Stomach smooth muscle (tissue), 2 donors: Measurements from ENCODE around the gene PML.
"Not testable (repeated sequence)": the region's sequence is repeated elsewhere in the genome, so short reads cannot be mapped to it uniquely, and the experiment has no call there.

Source experiments
- H3K27ac ChIP-seq: one replicate; pipeline ENCODE4 v1.7.0; 2013; ENCODE audit warnings: mild to moderate bottlenecking, low read length, inconsistent platforms
- H3K27me3 ChIP-seq, 2 donors: one replicate each; pipeline ENCODE4 v1.7.0; 2013; ENCODE audit warnings: low read length in 2 of 2; ENCODE audit not compliant: insufficient read depth in 2 of 2, control insufficient read depth in 1 of 2
- H3K36me3 ChIP-seq, 2 donors: one replicate each; pipeline ENCODE4 v1.7.0; 2013; ENCODE audit warnings: low read length in 2 of 2; ENCODE audit not compliant: control insufficient read depth in 2 of 2, insufficient read depth in 2 of 2
- H3K4me1 ChIP-seq: one replicate; pipeline ENCODE4 v1.7.0; 2013; ENCODE audit warnings: low read length; ENCODE audit not compliant: control insufficient read depth, insufficient read depth
- H3K4me3 ChIP-seq, 2 donors: one replicate each; pipeline ENCODE4 v1.7.0; 2013; ENCODE audit warnings: low read length in 2 of 2
- H3K9ac ChIP-seq, 2 donors: one replicate each; pipeline ENCODE4 v1.7.0; 2013; ENCODE audit warnings: low read length in 2 of 2, mild to moderate bottlenecking in 1 of 2
- H3K9me3 ChIP-seq, 2 donors: one replicate each; pipeline ENCODE4 v1.7.0; 2013; ENCODE audit warnings: low read length in 2 of 2; ENCODE audit not compliant: control insufficient read depth in 2 of 2
- donor health status: healthy.
- donor health status: Pancreatic carcinoma.

PML gene

GRCh38 chr15:73972984-73973682 lies 21.4 kb upstream of the PML start:
- Histone ChIP-seq H3K4me1 (peaks cover 8% of the 10 kb centered on the region), H3K4me3 (peak overlapping the region; percentile 56 to 69), H3K27me3 (peaks cover 0 to 4% of the 10 kb centered on the region in 2 donors), H3K9me3 (no peaks in the 10 kb centered on the region), H3K36me3 (no peaks in the 10 kb centered on the region), H3K27ac (no peak overlapping the region), H3K9ac (peak overlapping the region in 1 of 2 donors; percentile 57)

- H3K4me1 ChIP-seq, H3K27me3 ChIP-seq, H3K36me3 ChIP-seq, H3K27ac ChIP-seq, H3K9me3 ChIP-seq, H3K4me3 ChIP-seq, H3K9ac ChIP-seq: not testable (repeated sequence)
Measured at GRCh38 chr15:73973683-73974200, 20.8 kb upstream of the PML start.

- H3K9me3 ChIP-seq, H3K36me3 ChIP-seq, H3K4me3 ChIP-seq, H3K27ac ChIP-seq, H3K9ac ChIP-seq, H3K27me3 ChIP-seq: not testable (repeated sequence)
- H3K4me1 ChIP-seq = peaks cover 10% of the 10 kb centered on the region
Measured at GRCh38 chr15:73975440-73976125, 18.9 kb upstream of the PML start.

GRCh38 chr15:73978896-73979295 lies 15.6 kb upstream of the PML start:
- peaks cover 0 to 4% of the 10 kb centered on the region in 2 donors for H3K27me3 ChIP-seq
- no peaks in the 10 kb centered on the region for H3K9me3 ChIP-seq
- H3K27ac ChIP-seq = no peak overlapping the region
- peaks cover 29% of the 10 kb centered on the region for H3K4me1 ChIP-seq
- H3K4me3 ChIP-seq = no peak overlapping the region
- H3K36me3 ChIP-seq = peaks cover 0 to 2% of the 10 kb centered on the region in 2 donors
- H3K9ac ChIP-seq = no peak overlapping the region

- peaks cover 0 to under 1% of the 10 kb centered on the region in 2 donors for H3K27me3 ChIP-seq
- H3K4me1 ChIP-seq = peaks cover 36% of the 10 kb centered on the region
- peaks cover 0 to 2% of the 10 kb centered on the region in 2 donors for H3K36me3 ChIP-seq
- no peak overlapping the region for H3K27ac ChIP-seq
- no peaks in the 10 kb centered on the region for H3K9me3 ChIP-seq
- no peak overlapping the region for H3K9ac ChIP-seq
- H3K4me3 ChIP-seq = no peak overlapping the region
Measured at GRCh38 chr15:73979636-73980035, 14.9 kb upstream of the PML start.

GRCh38 chr15:73981761-73982221 lies 12.7 kb upstream of the PML start:
- H3K9ac ChIP-seq = peak overlapping the region; percentile 21 to 73
- H3K9me3 ChIP-seq = no peaks in the 10 kb centered on the region
- H3K27ac ChIP-seq = peak overlapping the region; percentile 96
- H3K36me3 ChIP-seq = peaks cover 0 to 10% of the 10 kb centered on the region in 2 donors
- peaks cover 53% of the 10 kb centered on the region for H3K4me1 ChIP-seq
- H3K4me3 ChIP-seq = peak overlapping the region; percentile 27 to 60
- no peaks in the 10 kb centered on the region for H3K27me3 ChIP-seq

GRCh38 chr15:73982222-73982962 lies 12.1 kb upstream of the PML start:
- peaks cover 59% of the 10 kb centered on the region for H3K4me1 ChIP-seq
- peak overlapping the region; percentile 27 to 60 for H3K4me3 ChIP-seq
- H3K27ac ChIP-seq = peak overlapping the region; percentile 96
- peak overlapping the region; percentile 60 to 73 for H3K9ac ChIP-seq
- peaks cover 0 to 12% of the 10 kb centered on the region in 2 donors for H3K36me3 ChIP-seq
- no peaks in the 10 kb centered on the region for H3K9me3 ChIP-seq
- no peaks in the 10 kb centered on the region for H3K27me3 ChIP-seq

GRCh38 chr15:73983211-73983727 lies 11.2 kb upstream of the PML start:
- Histone ChIP-seq H3K27me3 (no peaks in the 10 kb centered on the region), H3K9ac (peak overlapping the region; percentile 13 to 73), H3K4me1 (peaks cover 63% of the 10 kb centered on the region), H3K9me3 (no peaks in the 10 kb centered on the region), H3K36me3 (peaks cover 0 to 15% of the 10 kb centered on the region in 2 donors), H3K27ac (peak overlapping the region; percentile 96), H3K4me3 (peak overlapping the region in 1 of 2 donors; percentile 15)

- H3K9me3 ChIP-seq = no peaks in the 10 kb centered on the region
- H3K27me3 ChIP-seq = no peaks in the 10 kb centered on the region
- peak overlapping the region; percentile 96 for H3K27ac ChIP-seq
- H3K4me3 ChIP-seq = peak overlapping the region in 1 of 2 donors; percentile 15
- peaks cover 66% of the 10 kb centered on the region for H3K4me1 ChIP-seq
- peak overlapping the region in 1 of 2 donors; percentile 73 for H3K9ac ChIP-seq
- peaks cover 2 to 15% of the 10 kb centered on the region in 2 donors for H3K36me3 ChIP-seq
Measured at GRCh38 chr15:73983773-73984172, 10.7 kb upstream of the PML start.
